Sigmoid colon (tissue), 7 donors: Measurements from ENCODE around the gene PARVG. TPM values are rescaled to one million over a fixed set of nuclear protein-coding genes. Genes with fewer than 3 reads are reported as not detected.

Experiments used
- DNase-seq: peaks from one replicate; pipeline ENCODE4 v3.0.0-alpha.2; 2019
- H3K27ac ChIP-seq, 4 donors: fragments of 200-600 bp; sonication (generic); one replicate each; pipeline ENCODE4 v1.5.1; 2016 to 2019; ENCODE audit warnings: mild to moderate bottlenecking in 1 of 4
- H3K27me3 ChIP-seq, 3 donors: fragments of 200-600 bp; sonication (generic); one replicate each; pipeline ENCODE4 v1.5.1; 2019; ENCODE audit warnings: mild to moderate bottlenecking in 1 of 3
- H3K36me3 ChIP-seq, 4 donors: fragments of 200-600 bp; sonication (generic); one replicate each; pipeline ENCODE4 v1.5.1; 2016 to 2019
- H3K4me1 ChIP-seq, 4 donors: fragments of 200-600 bp; sonication (generic); one replicate each; pipeline ENCODE4 v1.5.1; 2017 to 2019
- H3K4me3 ChIP-seq, 4 donors: fragments of 200-600 bp; sonication (generic); one replicate each; pipeline ENCODE4 v1.5.1; 2017 to 2019; ENCODE audit warnings: mild to moderate bottlenecking in 2 of 4, moderate library complexity in 1 of 4
- H3K9me3 ChIP-seq, 4 donors: fragments of 200-600 bp in 3 of 4; sonication (generic) in 3 of 4; one replicate each; pipeline versions ENCODE4 v1.5.1 to v1.6.1; 2013 to 2019
- EP300 ChIP-seq, 4 donors: sonication (generic); formaldehyde crosslinking; IDR thresholded peaks; one replicate each; pipeline ENCODE4 v1.6.1; 2017; ENCODE audit warnings: antibody characterized with exemption in 4 of 4
- POLR2A ChIP-seq, 2 donors: fragments of 450-650 bp; IDR thresholded peaks; one replicate each; pipeline ENCODE4 v1.6.1; 2016; ENCODE audit warnings: antibody characterized with exemption in 2 of 2, mild to moderate bottlenecking in 2 of 2, moderate library complexity in 2 of 2
- POLR2AphosphoS5 ChIP-seq, 4 donors: sonication (generic); formaldehyde crosslinking; IDR thresholded peaks; one replicate each; pipeline ENCODE4 v1.6.1; 2017; ENCODE audit warnings: antibody characterized with exemption in 4 of 4
- WGBS, 2 donors: extraction: QIAGEN DNeasy Blood & Tissue Kit; methylation state at CpG; one replicate each; pipeline ENCODE4 v1.1.7; 2013; 5-methylcytosine and 5-hydroxymethylcytosine counted together
- intact Hi-C: fragments of 100-400 bp; cut with DNase I; formaldehyde crosslinking; loops from one replicate; pipeline ENCODE4 v1.15.1; 2023
- polyA plus RNA-seq, 3 donors: library from polyadenylated mRNA; stranded (reverse); fragments of 200-250 nt; gene quantifications; one replicate each; pipeline ENCODE4 v1.2.3, GENCODE V29; 2013
- total RNA-seq, 4 donors: library from RNA; depleted of rRNA; stranded (reverse); fragments of >200 nt; gene quantifications; one replicate each; pipeline ENCODE4 v1.1.0, GENCODE V29; 2016
- TF ChIP-seq, protein P1 (sequence below), 4 experiments: fragments of 450-650 bp in 3 of 4; fragments of 200-600 bp in 1 of 4; IDR thresholded peaks; one replicate each; pipeline ENCODE4 v1.5.1; 2016 to 2019; ENCODE audit warnings: antibody characterized with exemption in 4 of 4, mild to moderate bottlenecking in 3 of 4, moderate library complexity in 2 of 4
- donor health status: healthy with polysubstance abuse.
- donor health status: Bipolar disorder and iron deficiency.
- donor health status: healthy.

PARVG gene
- total and polyA plus RNA-seq, 7 donors = 3.0 to 65.1 (median 9.8) TPM

DNA sequence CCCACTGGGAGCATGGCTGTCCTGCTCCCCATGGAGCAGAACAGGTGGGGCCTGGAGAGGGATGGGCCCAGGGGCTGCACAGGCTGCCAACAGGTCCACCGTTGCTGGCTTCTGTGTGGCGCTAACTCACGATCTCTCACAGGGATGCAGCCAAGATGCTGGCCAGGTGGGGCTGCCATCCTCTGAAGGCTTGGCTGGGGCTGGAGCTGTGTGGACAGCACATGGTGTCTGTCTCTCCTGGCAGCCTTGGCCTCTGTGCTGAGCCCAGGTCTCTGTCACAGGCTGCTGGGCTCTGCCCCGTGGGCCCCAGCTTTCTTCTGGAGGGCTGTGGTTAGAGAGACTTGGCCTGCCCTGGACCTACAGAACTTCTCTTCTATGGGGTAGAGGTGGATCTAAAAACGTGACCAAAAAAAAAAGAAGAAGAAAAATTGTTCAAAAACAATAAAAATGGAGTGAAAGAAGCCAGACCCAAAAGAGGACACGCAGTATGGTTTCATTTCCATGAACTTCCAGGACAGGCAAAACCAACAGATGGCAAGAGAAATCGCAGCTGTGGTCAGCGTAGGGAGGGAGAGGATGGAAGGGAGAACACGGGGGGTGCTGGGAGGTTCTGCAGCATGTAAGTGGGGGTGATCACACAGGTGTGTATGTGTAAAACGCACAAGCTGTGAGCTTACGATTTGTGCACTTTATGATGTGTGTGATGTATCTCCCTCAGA, 12.2 kb downstream of the PARVG start:
- no peaks in the 10 kb centered on the region for H3K9me3 ChIP-seq
- H3K4me3 ChIP-seq = no peak overlapping the region
- H3K27me3 ChIP-seq = no peaks in the 10 kb centered on the region
- DNase-seq = no peak
- no peaks in the 10 kb centered on the region for H3K36me3 ChIP-seq
- intact Hi-C loops = no loop called here
- TF ChIP-seq POLR2AphosphoS5 (IDR thresholded peaks at IDR 0.05) = peak in 2 of 4 donors; percentile 38 to 52
- no peak for TF ChIP-seq EP300 (IDR thresholded peaks at IDR 0.05)
- no peak for TF ChIP-seq POLR2A (IDR thresholded peaks at IDR 0.05)
- 58 to 70% methylated on average over 11 of the region's 11 CpGs for WGBS, 2 donors
- no peak overlapping the region for H3K27ac ChIP-seq
- peaks cover 0 to 4% (median 0%) of the 10 kb centered on the region in 4 donors for H3K4me1 ChIP-seq

DNA sequence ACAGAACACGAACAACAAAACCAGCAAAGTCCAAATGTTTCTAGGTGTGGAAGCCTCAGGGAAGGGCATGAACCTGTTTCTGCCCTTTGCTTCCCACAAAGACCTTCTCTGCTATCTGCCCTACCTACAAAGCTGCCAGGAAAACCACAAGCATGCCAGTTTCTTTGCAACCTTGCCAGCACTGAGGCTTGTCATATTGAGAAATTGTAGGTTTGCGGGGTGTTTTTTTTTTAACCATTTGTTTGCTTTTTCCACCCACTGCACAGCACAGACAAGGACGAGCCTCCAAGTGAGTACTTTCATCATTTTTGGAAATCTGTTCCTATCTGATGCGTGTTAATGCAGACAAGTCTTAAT, 12.8 kb downstream of the PARVG start:
- H3K9me3 ChIP-seq = no peaks in the 10 kb centered on the region
- WGBS, 2 donors = 55 to 60% methylated on average over 4 of the region's 4 CpGs
- H3K4me1 ChIP-seq = peaks cover 0 to 4% (median 0%) of the 10 kb centered on the region in 4 donors
- no peak for DNase-seq
- no peaks in the 10 kb centered on the region for H3K36me3 ChIP-seq
- H3K4me3 ChIP-seq = no peak overlapping the region
- no peak for TF ChIP-seq EP300 (IDR thresholded peaks at IDR 0.05)
- TF ChIP-seq POLR2AphosphoS5 (IDR thresholded peaks at IDR 0.05) = no peak
- TF ChIP-seq POLR2A (IDR thresholded peaks at IDR 0.05) = no peak
- TF ChIP-seq, protein P1, sequence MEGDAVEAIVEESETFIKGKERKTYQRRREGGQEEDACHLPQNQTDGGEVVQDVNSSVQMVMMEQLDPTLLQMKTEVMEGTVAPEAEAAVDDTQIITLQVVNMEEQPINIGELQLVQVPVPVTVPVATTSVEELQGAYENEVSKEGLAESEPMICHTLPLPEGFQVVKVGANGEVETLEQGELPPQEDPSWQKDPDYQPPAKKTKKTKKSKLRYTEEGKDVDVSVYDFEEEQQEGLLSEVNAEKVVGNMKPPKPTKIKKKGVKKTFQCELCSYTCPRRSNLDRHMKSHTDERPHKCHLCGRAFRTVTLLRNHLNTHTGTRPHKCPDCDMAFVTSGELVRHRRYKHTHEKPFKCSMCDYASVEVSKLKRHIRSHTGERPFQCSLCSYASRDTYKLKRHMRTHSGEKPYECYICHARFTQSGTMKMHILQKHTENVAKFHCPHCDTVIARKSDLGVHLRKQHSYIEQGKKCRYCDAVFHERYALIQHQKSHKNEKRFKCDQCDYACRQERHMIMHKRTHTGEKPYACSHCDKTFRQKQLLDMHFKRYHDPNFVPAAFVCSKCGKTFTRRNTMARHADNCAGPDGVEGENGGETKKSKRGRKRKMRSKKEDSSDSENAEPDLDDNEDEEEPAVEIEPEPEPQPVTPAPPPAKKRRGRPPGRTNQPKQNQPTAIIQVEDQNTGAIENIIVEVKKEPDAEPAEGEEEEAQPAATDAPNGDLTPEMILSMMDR (IDR thresholded peaks at IDR 0.05) = no peak
- H3K27me3 ChIP-seq = no peaks in the 10 kb centered on the region
- intact Hi-C loops = no loop called here
- H3K27ac ChIP-seq = no peak overlapping the region

DNA sequence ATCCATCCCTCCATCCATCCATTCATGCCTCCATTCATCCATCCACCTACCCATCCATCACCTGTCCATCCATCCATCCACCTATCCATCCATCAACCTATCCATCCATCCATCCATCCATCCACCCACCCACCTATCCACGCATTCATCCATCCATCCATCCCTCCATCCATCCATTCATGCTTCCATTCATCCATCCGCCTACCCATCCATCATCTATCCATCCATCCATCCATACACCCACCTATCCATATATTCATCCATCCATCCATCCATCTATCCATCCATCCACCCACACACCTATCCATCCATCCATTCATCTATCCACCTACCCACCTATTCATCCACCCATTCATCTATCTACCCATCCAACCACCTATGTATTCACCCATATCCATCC, 13.8 kb downstream of the PARVG start:
- Histone ChIP-seq H3K4me3 (no peak overlapping the region), H3K36me3 (no peaks in the 10 kb centered on the region), H3K4me1 (peaks cover 0 to 4% (median 0%) of the 10 kb centered on the region in 4 donors), H3K27ac (no peak overlapping the region), H3K27me3 (no peaks in the 10 kb centered on the region), H3K9me3 (no peaks in the 10 kb centered on the region)
- intact Hi-C loops = no loop called here
- WGBS, 2 donors = 94 to 97% methylated on average over 2 of the region's 2 CpGs
- TF ChIP-seq, protein P1 (IDR thresholded peaks at IDR 0.05) = no peak
- TF ChIP-seq POLR2A (IDR thresholded peaks at IDR 0.05) (no peak), EP300 (IDR thresholded peaks at IDR 0.05) (no peak), POLR2AphosphoS5 (IDR thresholded peaks at IDR 0.05) (no peak)
- DNase-seq = no peak

DNA sequence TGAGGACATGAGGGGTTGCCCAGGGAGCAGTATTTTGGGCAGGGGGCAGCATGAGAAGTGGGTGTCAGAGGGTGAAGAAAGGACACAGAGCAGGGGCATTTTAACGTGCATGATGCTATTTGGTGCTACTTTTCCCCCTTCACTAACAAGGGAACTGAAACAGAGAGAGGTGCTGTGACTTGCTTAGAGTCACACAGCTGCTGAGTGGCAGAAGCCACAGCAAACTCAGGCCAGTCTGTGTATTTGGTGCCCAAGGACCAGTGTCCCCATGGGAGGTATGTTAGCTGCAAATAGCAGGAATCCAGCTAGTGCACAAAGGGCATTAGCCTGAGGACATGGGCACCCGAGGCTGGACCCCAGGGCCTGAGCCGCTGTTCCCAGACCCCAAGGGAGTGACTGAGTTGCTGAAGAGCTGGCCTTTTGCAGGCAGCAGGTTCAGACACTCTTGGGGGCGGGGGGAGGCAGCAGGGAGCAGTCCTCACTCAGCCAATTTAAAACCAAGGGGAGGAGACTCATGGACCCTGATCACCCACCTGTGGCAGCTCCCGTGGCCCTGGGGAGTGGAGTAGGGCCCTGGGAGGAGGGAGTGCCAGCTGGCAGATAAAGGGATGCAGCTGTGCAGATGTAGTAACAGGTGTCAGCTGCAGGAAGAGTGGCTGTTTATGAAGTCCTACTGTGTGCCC, 14.6 kb downstream of the PARVG start:
- intact Hi-C loops = no loop called here
- TF ChIP-seq, protein P1 (IDR thresholded peaks at IDR 0.05) = no peak
- TF ChIP-seq POLR2A (IDR thresholded peaks at IDR 0.05) (no peak), POLR2AphosphoS5 (IDR thresholded peaks at IDR 0.05) (no peak), EP300 (IDR thresholded peaks at IDR 0.05) (no peak)
- peak; percentile 52 for DNase-seq

DNA sequence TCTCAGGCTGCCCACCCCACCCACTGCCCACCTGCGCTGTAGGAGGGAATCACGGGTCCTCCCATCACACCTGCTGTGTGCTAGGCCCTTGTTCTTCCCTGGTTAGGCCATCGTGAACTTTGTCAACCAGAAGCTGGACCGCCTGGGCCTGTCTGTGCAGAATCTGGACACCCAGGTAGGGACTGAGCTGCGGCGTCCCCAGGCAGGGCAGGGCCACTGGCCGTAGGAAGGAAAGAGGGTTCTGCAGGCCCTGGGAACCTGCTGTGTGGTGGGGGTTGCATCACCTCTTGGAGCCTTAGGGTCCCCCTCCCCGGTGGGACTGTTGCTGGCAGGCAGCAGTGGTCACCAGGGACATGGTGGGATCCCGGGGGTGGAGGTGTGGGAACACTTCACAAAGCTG, 15.5 kb downstream of the PARVG start:
- H3K27ac ChIP-seq = no peak overlapping the region
- WGBS, 2 donors = 59 to 78% methylated on average over 9 of the region's 9 CpGs
- H3K27me3 ChIP-seq = no peaks in the 10 kb centered on the region
- H3K4me1 ChIP-seq = peaks cover 0 to 11% (median 3%) of the 10 kb centered on the region in 4 donors
- H3K36me3 ChIP-seq = no peaks in the 10 kb centered on the region
- H3K9me3 ChIP-seq = no peaks in the 10 kb centered on the region
- intact Hi-C loops = no loop called here
- peak; percentile 55 for DNase-seq
- TF ChIP-seq, protein P1 (IDR thresholded peaks at IDR 0.05) = no peak
- TF ChIP-seq POLR2AphosphoS5 (IDR thresholded peaks at IDR 0.05) (no peak), EP300 (IDR thresholded peaks at IDR 0.05) (no peak), POLR2A (IDR thresholded peaks at IDR 0.05) (no peak)
- no peak overlapping the region for H3K4me3 ChIP-seq

More for the DNA sequence above, 14.6 kb downstream of the PARVG start:
- 45 to 65% methylated on average over 5 of the region's 5 CpGs for WGBS, 2 donors
- Histone ChIP-seq H3K36me3 (no peaks in the 10 kb centered on the region), H3K4me3 (no peak overlapping the region), H3K4me1 (peaks cover 0 to 7% (median 3%) of the 10 kb centered on the region in 4 donors), H3K27me3 (no peaks in the 10 kb centered on the region), H3K27ac (no peak overlapping the region), H3K9me3 (no peaks in the 10 kb centered on the region)
